ELR (cell line): ENCODE data around the gene DEFB110.
A peak's percentile ranks its signal among the peaks of the same experiment; 100 is the strongest.

Experiments used
- DNase-seq: peaks from one replicate; pipeline ENCODE4 v3.0.0-alpha.2; 2015; ENCODE audit warnings: low read depth

Gene DEFB110

DNA sequence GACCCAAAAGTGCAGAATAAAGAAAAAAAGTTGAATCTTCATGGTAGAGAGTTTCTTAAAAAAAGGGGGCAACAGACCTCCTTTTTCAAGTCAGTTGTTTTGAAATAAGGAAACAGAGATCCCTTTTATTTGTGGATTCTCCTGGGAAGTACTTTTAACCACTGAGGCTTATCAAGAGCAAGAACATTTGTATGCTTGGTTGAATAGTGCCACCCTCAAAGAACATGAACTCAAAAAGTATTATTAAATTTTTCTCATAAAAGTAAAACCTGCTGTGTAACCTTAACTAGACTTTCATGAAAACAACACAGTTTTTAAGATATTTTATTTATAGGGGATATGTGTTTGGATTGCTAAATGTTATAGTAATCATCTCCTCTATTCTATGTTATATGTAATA, at the start of gene DEFB110:
DEFB110 (minus strand) TSS at position 101 of the 400 bp plus-strand sequence; CDS start at position 42, 59 bp downstream.
- DNase-seq: no peak

DNA sequence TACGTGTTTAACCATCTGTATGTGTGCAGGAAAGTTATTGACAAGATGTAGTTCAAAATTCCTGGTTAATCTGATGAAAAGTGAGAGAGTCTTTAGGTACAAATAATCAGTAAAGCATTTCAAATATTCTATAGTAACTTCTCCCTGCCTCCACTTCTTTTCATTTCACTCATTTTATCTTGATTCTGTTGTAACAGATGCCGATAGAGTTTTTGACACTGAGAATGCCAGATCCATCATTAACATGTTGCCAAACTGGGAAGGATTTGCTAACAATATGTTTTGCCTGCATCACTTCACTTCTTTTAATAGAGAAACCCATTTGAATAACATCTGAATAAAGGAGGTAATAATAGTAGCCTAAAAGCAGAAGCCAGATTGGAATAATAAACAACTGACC, 48.3 kb upstream of the DEFB110 start:
- DNase-seq: no peak

DNA sequence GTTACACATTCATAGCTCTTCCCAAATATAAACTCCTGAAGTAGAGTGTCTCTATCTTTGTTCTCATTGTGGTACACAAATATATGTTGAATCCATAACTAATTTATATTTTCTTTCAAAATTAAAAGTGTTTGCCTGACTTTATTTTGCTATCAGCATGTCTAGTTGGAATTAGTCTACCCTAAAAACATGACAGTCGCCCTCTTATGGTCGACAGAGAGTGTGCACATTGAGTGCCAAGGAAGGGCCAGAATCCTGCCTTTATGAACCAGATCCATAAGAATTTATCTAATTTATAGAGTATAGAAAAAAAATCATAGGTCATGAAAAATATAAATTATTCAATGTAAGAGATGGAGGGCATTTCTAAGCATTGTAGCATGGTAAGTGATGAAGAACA, 40.3 kb upstream of the DEFB110 start:
- peak; percentile 29 for DNase-seq

DNA sequence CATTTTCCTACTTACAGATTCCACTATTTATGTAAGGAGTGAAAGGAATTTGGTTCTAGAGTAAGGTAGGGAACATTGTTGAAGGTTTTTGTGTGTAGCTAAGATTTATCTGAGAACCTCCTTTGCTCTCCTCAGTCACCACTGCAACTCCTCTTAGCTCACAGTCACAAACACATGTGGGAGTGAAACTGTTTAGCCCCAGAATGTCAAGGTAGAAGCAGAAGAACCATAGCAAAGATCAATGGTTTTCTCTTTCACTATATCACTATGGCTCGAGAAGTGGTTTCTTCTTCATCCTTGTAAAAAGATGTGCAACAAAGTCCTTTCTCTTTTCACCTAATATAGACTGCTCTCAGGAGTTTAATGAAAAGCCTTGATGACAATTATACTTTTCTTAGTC, 34.4 kb upstream of the DEFB110 start:
- no peak for DNase-seq

DNA sequence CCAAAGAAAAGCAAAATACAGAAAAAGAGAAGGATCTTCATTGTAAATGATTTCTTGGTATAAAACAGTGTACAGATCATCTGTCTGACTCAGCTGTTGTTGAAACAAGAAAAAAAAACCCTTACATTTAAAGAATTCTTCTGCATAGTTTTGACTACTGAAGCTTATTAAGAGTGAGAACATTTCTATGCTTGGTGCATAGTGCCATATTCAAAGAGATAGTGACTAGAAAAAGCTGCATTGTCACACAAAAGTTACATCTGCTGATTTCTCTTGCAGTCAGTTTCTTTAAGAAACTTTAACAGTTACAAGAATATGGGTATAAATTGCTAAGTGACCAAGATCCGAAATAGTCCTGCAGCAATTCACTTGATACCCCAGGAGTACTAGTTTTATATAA, 28.0 kb upstream of the DEFB110 start, which contains the start of gene DEFB112:
DEFB112 (minus strand) TSS at position 101 of the 400 bp plus-strand sequence; CDS start at position 41, 60 bp downstream.
- DNase-seq: no peak

DNA sequence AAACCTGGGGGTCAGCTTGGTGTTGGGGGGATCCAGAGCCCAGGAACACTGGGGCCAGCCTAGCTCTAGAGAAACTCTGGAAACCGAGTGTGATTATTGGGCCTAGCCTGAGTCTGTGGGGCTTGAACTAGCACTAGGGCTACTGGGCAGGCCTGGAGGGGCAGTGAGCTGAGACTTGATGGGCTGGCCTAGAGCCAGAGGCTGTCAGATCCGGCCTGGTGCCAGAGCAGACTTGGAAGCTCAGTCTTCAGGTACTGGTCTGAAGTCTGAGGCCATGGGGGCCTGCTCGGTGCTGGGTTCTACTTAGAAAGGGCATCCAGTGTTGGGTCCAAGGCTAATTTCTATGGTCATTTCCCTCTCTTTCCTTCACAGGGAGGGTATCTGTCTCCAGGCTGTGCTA, 25.2 kb upstream of the DEFB110 start:
- no peak for DNase-seq

DNA sequence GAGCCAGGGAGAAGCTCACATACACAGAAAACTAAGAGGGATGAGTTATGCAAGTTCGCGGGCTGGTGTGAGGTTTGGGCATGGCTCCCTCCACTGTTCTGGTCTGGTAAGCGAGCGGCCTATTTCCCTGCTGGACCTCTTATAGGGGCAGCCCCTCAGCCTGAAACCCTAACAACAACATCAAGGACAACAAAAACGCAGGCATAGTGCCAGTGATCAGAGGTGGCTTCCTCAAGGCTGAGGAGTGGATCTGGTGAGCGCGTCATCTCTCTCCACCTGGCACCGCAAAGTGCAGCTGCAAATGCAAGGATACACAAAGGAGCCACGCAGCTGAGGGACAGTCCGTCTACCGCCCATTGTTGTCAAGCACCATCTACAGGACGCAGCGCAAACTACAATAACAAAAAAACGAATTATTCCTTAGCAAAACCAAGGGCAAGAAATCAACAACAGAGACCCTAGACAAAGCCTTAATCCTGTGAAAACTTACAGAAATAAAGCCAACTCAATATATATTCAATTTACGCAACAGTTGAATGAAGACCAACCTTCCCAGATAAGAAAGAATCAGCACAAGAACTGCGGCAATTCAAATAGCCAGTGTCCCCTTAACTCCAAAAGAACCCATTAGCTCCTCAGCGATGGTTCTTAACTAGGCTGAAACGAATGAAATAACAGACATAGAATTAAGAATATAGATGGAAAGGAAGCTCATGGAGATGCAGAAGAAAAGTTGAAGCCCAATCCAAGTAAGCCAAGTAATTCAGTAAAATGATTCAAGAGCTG, 9.2 kb upstream of the DEFB110 start:
- DNase-seq: peak; percentile 40

DNA sequence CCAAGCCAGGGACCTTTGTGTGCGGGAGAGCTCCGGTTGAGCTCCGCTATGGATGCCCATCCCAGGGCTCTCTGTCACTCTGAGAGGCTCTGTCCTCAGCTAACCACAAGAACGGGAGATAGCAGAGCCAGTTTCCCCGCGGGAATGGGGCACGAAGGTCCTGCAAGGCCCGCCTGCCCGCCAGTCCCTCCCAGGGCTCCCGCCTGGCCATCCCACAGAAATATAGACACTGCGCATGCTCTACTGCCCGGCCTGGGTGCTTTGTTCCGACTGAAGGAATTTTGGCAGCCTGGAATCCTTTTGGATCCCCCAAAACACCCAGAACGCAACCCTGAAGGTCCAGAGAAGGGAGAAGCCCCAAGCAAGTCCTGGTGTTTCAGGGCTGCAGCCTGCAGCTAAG, 8.6 kb upstream of the DEFB110 start:
- no peak for DNase-seq

DNA sequence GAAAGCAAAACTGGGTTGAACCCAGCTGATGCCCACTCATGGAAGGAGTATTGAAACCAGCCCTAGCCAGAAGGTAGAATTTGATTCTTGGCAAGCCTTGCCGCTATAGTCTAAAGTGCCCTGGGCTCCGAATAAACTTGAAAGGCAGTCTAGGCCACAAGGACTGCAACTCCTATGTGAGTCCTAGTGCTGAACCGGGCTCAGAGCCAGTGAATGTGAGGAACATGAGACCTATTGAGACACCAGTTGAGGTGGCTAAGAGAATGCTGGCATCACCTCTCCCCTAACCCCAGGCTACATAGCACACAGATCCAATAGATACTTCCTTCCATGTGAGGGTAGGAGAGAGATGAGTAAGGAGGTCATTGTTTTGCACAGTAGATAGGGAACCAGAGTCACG, 3.5 kb upstream of the DEFB110 start:
- no peak for DNase-seq

DNA sequence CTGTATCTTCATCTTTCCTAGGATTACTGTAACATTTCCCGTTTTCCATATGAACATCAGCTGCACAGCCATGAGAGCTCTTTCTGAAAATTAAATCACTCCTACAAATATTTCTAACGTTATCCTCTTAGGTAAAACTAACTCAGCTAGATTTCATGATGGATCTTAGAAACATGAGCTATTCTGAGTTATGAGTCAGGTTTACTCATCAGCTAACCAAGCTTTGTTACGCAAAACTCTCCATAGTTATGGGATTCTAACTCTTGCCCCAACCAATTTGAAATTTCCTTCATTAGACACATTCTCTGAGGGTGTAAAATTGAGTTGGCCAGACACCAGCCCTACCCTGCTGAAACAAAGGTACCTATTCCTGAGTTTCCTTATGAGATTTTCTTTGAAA, 14.0 kb downstream of the DEFB110 start:
- DNase-seq: peak; percentile 65

DNA sequence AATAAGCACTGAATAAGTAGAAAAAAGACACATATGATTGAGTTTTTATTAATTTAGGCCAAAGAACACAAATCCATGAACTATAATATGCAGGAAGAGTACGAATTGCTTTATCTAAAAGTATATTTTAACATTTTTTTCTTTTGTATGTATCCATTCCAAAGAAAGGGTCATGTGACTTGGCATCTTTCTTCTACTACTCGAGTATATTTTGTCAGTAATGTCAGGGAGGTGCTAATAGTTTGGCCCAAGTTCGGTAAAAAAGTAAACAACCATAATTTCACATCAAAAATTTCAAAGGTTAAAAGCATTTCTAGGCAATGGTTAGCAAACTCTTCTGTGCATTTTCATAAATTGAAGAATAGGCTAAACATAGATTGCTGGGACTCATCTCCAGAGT, 18.7 kb downstream of the DEFB110 start:
- no peak for DNase-seq

DNA sequence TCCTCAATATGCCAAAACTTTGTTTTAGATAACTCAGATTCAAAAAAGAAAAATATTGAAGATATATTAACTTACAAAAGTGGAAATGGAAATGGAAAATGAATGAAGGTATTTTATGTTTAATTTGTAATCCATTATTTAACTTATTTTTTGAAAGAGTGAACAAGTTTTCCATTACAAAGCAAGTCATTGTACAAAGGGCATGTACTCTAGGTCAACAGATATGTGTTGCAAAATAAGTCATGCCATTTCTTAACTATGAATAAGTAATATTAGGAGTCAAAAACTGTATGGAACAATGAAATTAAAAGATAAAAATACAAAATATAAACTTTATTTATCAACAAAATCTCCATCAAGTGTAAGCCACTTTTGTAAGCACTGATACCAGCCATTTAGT, 26.5 kb downstream of the DEFB110 start:
- no peak for DNase-seq

DNA sequence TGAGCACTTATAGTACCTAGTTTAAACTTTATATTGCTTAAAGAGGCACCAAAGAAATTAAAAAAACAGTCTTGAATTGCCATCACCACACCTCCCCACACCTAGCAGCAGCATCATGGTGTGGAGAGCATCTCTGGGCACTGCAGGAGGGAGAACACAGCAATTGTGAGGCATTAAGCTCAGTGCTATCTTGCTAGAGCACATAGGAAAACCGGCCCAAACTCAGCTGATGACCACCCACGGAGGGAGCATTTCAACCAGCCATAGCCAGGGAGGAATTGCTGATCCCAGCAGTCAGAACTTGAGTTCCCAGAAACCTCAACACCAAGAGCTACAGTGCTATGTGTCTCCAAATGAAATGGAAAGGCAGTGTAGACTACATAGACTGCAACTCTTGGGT, 32.9 kb downstream of the DEFB110 start:
- no peak for DNase-seq

DNA sequence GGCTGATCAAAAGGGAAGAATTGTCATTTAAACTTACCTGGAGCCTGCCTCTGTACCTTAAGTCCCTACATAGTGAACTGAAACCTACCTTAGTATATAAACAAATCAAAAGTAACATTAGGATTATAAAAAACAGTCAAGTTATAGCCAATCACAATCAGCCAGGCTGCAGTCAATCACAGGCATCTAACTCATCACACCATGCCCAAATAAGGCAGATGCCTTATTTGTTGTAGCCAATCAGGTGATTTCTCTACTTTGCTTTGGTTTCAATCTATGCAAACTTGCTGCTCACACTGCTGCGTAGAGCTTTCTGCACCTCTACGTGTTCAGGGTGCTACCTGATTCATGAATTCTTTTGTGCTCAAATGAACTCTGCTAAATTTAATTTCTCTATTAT, 34.0 kb downstream of the DEFB110 start:
- no peak for DNase-seq

DNA sequence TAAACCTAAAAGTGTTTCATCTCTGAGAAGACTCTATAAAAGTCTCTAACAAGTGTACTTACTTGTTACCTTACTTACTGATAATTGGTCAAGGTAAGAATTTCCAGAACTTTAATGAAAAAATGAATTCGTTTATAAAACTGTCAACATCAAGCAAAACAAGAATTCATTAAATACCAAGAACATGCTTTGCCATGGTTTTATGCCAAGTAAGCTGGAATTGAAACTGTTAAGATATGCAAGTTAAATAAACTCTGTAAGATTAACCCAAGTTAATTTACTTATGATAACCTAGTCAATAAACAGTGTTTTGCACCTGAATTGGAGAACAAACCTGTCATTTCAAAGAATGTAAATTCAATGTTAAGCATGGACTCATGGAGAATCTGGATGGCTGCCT, 35.2 kb downstream of the DEFB110 start:
- no peak for DNase-seq

DNA sequence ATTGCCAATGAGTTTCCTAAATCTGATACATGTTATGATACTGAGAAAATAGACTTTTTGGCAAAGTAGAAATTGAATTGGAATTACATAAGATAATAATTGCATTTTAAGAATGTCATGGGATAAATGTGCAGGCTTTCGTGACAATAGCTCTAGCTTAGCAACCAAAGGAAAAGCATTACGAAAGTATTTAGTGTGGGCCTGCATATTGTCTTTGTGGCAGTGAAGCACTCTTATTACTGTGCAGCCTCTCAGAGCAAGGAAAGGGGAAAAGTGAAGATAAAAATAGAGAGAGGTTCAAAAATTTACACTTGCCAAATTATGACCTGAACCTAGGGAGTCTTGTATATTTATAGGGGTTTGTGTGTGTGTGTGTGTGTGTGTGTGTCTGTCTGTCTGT, 39.7 kb downstream of the DEFB110 start:
- DNase-seq: no peak

DNA sequence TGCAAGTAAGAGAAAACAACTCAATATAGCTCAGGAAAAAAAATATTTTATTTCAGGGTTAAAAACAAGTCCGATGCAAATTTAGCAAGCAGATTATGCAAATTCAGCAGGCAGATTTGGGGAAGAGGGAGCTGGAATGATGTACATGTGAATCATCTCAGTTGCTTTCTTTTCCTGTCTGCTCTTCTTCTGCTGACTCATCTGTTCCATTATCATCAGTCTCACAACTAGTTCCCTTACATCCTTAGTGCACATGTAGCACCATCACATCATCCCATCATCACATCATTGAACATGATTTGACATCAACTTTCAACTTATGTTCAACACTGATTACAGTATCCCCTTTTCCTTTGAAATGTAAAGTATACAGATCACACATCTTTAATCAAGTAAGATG, 40.9 kb downstream of the DEFB110 start:
- peak; percentile 34 for DNase-seq

DNA sequence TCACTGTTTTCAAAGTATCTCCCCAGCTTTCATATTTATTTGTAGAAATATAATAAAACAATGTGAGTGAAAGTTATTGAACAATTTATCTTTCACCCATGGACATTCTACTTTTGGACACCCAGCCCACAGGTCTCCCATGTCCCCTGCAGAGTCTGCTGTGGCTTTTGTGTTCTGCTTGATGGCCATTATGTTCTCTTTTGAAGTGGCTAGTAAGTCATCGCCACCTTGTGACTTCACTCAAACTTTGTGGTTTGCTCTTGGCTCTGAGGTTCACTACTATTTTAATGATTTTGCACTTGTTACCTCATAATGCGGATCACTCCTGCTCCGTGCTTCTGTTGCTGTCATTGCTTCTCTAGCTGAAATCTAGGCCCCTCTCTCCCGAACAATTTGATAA, 42.2 kb downstream of the DEFB110 start:
- no peak for DNase-seq

DNA sequence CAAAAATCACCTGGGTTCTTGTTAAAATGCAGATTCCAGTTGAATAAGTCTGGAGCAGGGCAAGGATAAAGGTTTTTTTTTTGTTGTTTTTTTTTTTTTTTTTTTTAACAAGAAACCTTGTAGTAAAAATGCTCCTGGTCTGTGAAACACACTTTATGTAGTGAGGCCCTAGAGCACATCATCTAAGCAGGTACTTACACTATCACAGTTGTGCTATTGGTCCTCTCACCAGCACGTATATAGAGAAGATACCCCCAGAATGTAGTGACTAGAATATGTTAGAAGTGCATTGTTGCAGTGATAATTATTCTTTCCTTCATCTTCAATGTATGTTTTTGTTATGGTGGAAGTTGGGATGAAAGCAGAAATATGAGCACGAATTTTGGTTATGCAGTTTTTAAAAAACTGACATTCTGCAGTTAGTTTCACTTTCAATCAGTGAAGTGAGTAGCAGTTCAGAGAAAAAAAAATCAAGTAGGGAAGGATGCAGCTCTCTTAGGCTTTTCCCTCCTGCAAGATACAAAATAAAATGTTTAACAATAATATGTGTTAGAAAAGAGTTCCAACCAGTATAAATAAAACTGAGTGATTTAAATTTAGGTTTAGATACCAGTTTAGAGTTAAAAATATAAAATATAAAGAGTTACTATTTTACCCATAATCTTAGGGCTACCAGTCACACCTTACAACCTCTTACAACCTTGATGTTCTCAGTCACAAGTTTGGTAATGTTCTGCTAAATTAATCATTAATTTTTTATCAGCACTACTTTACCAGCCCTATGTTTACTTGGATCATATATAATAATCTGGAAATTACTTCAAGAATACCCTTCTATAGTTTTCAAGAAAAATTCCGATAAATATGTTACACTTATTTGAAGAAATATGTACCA, 43.2 kb downstream of the DEFB110 start:
- DNase-seq: no peak

DNA sequence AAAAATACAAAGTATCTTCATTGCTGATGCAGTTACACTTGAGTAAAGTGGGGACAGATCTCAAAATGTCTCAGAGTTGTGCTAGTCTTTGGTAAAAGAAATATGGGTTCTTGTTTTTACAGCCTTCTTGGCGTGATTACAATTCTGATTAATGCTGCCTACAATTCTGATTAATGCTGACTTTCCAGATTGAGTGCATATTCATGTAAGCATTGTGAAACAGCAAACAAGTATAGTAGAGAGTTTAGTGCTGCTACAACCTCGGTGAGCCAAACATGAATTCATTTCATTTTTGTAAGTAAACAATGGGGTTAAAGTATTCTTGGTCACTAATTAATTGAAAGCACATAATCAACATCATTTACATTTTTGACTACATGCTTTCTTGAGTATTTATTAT, 52.2 kb downstream of the DEFB110 start, which contains the start of gene DEFB113:
DEFB113 (minus strand) TSS at position 21 of the 400 bp plus-strand sequence; CDS start at position 21, 0 bp downstream.
- DNase-seq: no peak
